Gastrocnemius medialis (tissue), 4 donors: ENCODE measurements around the gene FAM53C.

Experiments
- POLR2A ChIP-seq, 2 donors: fragments of 450-650 bp; IDR thresholded peaks; one replicate each; pipeline ENCODE4 v1.6.1; 2017; ENCODE audit warnings: antibody characterized with exemption in 2 of 2, mild to moderate bottlenecking in 2 of 2, moderate library complexity in 2 of 2
- TF ChIP-seq, protein P1 (sequence below), 5 experiments: fragments of 450-650 bp in 3 of 5; fragments of 200-600 bp in 2 of 5; sonication (generic) in 2 of 5; IDR thresholded peaks in 4 of 5; conservative IDR thresholded peaks in 1 of 5; 1 replicate in 4 of 5; 2 replicates in 1 of 5; pipeline ENCODE4 v1.5.1; 2016 to 2019; ENCODE audit warnings: antibody characterized with exemption in 5 of 5, mild to moderate bottlenecking in 3 of 5, moderate library complexity in 3 of 5

GRCh38 chr5:138369261-138369660 is 31.2 kb downstream of the FAM53C start:
- TF ChIP-seq, protein P1, sequence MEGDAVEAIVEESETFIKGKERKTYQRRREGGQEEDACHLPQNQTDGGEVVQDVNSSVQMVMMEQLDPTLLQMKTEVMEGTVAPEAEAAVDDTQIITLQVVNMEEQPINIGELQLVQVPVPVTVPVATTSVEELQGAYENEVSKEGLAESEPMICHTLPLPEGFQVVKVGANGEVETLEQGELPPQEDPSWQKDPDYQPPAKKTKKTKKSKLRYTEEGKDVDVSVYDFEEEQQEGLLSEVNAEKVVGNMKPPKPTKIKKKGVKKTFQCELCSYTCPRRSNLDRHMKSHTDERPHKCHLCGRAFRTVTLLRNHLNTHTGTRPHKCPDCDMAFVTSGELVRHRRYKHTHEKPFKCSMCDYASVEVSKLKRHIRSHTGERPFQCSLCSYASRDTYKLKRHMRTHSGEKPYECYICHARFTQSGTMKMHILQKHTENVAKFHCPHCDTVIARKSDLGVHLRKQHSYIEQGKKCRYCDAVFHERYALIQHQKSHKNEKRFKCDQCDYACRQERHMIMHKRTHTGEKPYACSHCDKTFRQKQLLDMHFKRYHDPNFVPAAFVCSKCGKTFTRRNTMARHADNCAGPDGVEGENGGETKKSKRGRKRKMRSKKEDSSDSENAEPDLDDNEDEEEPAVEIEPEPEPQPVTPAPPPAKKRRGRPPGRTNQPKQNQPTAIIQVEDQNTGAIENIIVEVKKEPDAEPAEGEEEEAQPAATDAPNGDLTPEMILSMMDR (IDR thresholded peaks at IDR 0.05 in 4 of 5, conservative IDR thresholded peaks at IDR 0.05 in 1 of 5) = no peak
- no peak for TF ChIP-seq POLR2A (IDR thresholded peaks at IDR 0.05)
